ENCODE measurements around the gene CASKIN2. TPM values are rescaled to one million over a fixed set of nuclear protein-coding genes. Genes with fewer than 3 reads are reported as not detected.
A peak's percentile ranks its signal among the peaks of the same experiment; 100 is the strongest.

CASKIN2 gene
- total RNA-seq, 4 donors from 2014 or later, result 13.7 to 46.0 (median 15.6) TPM

- Histone ChIP-seq H3K4me3 (no peak overlapping the region), H3K27ac (peak overlapping the region in 3 of 4 donors; percentile 90 to 98 (median 90)), H3K27me3 (no peaks in the 10 kb centered on the region), H3K36me3 (peaks cover 0 to 60% of the 10 kb centered on the region in 2 donors), H3K4me1 (peaks cover 0 to 76% (median 21%) of the 10 kb centered on the region in 3 donors), H3K9me3 (no peaks in the 10 kb centered on the region)
- 57 to 80% methylated on average over 1 to 3 of the region's 27 CpGs for WGBS, 2 donors (ENCODE audit: low coverage in 1 of 2)
- ATAC-seq, result peak; percentile 28
- no peak for TF ChIP-seq POLR2AphosphoS5 (IDR thresholded peaks at IDR 0.05)
- no peak for TF ChIP-seq POLR2A (IDR thresholded peaks at IDR 0.05)
- TF ChIP-seq, protein P1, sequence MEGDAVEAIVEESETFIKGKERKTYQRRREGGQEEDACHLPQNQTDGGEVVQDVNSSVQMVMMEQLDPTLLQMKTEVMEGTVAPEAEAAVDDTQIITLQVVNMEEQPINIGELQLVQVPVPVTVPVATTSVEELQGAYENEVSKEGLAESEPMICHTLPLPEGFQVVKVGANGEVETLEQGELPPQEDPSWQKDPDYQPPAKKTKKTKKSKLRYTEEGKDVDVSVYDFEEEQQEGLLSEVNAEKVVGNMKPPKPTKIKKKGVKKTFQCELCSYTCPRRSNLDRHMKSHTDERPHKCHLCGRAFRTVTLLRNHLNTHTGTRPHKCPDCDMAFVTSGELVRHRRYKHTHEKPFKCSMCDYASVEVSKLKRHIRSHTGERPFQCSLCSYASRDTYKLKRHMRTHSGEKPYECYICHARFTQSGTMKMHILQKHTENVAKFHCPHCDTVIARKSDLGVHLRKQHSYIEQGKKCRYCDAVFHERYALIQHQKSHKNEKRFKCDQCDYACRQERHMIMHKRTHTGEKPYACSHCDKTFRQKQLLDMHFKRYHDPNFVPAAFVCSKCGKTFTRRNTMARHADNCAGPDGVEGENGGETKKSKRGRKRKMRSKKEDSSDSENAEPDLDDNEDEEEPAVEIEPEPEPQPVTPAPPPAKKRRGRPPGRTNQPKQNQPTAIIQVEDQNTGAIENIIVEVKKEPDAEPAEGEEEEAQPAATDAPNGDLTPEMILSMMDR (IDR thresholded peaks at IDR 0.05), result no peak
- TF ChIP-seq EP300 (IDR thresholded peaks at IDR 0.05), result no peak
These were observed 7.3 kb downstream of the CASKIN2 start for GRCh38 chr17:75507733-75508719.

DNA sequence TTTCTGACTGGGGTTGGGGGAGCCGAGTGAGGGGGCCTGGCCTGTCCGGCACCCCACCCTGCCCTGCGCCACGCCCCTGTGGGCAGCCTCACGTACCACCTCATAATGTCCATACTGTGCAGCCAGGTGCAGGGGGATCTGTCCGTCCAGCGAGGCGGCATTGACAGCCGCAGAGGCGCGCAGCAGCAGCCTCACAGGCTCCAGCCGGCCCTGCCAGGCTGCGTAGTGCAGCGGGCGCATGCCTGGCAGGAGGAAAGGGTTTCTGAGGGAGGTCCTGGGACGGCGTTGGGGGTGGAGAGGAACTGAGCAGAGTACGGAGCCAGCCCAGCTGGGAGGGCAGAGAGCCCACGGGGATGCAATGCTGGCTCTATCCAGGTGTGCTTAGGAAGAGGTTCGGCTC, 8.4 kb downstream of the CASKIN2 start:
- Histone ChIP-seq H3K27ac (peak overlapping the region in 3 of 4 donors; percentile 90 to 98 (median 90)), H3K9me3 (no peaks in the 10 kb centered on the region), H3K4me1 (peaks cover 0 to 75% (median 14%) of the 10 kb centered on the region in 3 donors), H3K4me3 (no peak overlapping the region), H3K27me3 (no peaks in the 10 kb centered on the region), H3K36me3 (peaks cover 0 to 72% of the 10 kb centered on the region in 2 donors)
- WGBS, 2 donors (ENCODE audit: low coverage in 1 of 2), result 78% methylated on average over 6 of the region's 20 CpGs; no CpG with 5 or more reads in 1 of the 2 donors
- no peak for TF ChIP-seq POLR2A (IDR thresholded peaks at IDR 0.05)
- TF ChIP-seq, protein P1 (IDR thresholded peaks at IDR 0.05), result no peak
- no peak for TF ChIP-seq POLR2AphosphoS5 (IDR thresholded peaks at IDR 0.05)
- TF ChIP-seq EP300 (IDR thresholded peaks at IDR 0.05), result no peak
- ATAC-seq, result no peak

GRCh38 chr17:75506134-75506533, 9.2 kb downstream of the CASKIN2 start:
- peak overlapping the region in 1 of 4 donors; percentile 98 for H3K27ac ChIP-seq
- H3K27me3 ChIP-seq, result no peaks in the 10 kb centered on the region
- peaks cover 0 to 77% of the 10 kb centered on the region in 2 donors for H3K36me3 ChIP-seq
- WGBS, 2 donors (ENCODE audit: low coverage in 1 of 2), result 60% methylated on average over 2 of the region's 21 CpGs; no CpG with 5 or more reads in 1 of the 2 donors
- H3K4me1 ChIP-seq, result peaks cover 0 to 75% (median 10%) of the 10 kb centered on the region in 3 donors
- TF ChIP-seq POLR2AphosphoS5 (IDR thresholded peaks at IDR 0.05) (no peak), EP300 (IDR thresholded peaks at IDR 0.05) (no peak), POLR2A (IDR thresholded peaks at IDR 0.05) (no peak)
- TF ChIP-seq, protein P1 (IDR thresholded peaks at IDR 0.05), result no peak
- H3K4me3 ChIP-seq, result no peak overlapping the region
- no peak for ATAC-seq
- no peaks in the 10 kb centered on the region for H3K9me3 ChIP-seq

- H3K4me1 ChIP-seq, result peaks cover 0 to 75% (median 10%) of the 10 kb centered on the region in 3 donors
- no peaks in the 10 kb centered on the region for H3K27me3 ChIP-seq
- no peak for TF ChIP-seq EP300 (IDR thresholded peaks at IDR 0.05)
- TF ChIP-seq, protein P1 (IDR thresholded peaks at IDR 0.05), result no peak
- TF ChIP-seq POLR2AphosphoS5 (IDR thresholded peaks at IDR 0.05), result no peak
- no peak for TF ChIP-seq POLR2A (IDR thresholded peaks at IDR 0.05)
- H3K36me3 ChIP-seq, result peaks cover 0 to 82% of the 10 kb centered on the region in 2 donors
- 100% methylated on average over 3 of the region's 15 CpGs; no CpG with 5 or more reads in 1 of the 2 donors for whole genome bisulfite sequencing, 2 donors (ENCODE audit: low coverage in 1 of 2)
- H3K9me3 ChIP-seq, result no peaks in the 10 kb centered on the region
- H3K27ac ChIP-seq, result no peak overlapping the region
- H3K4me3 ChIP-seq, result no peak overlapping the region
- ATAC-seq, result no peak
These were observed 9.7 kb downstream of the CASKIN2 start for GRCh38 chr17:75505640-75506039.
